ENCODE results near the gene DNMT1. TPM values are rescaled to one million over a fixed set of nuclear protein-coding genes. Genes with fewer than 3 reads are reported as not detected.

The DNMT1 gene
- total RNA-seq, 1 experiment from 2014 or later: 259 TPM

GRCh38 chr19:10104665-10105508, 89.9 kb downstream of the DNMT1 start:
- H3F3A ChIP-seq (ENCODE audit: low read length, unreplicated experiment): peaks cover 4% of the 10 kb centered on the region
- peaks cover 27% of the 10 kb centered on the region for H3K36me3 ChIP-seq (ENCODE audit: low read depth, low read length)
- no peak overlapping the region for H3K4me3 ChIP-seq (ENCODE audit: low read length)
- H4K20me1 ChIP-seq (ENCODE audit: low read length): 0 out of 2 replicates have a peak, but pooled peaks cover 9% of the 10 kb centered on the region
- TF ChIP-seq EZH2phosphoT487 (IDR thresholded peaks at IDR 0.05; ENCODE audit: borderline replicate concordance, low read length) (no peak), EZH2 (IDR thresholded peaks at IDR 0.05; ENCODE audit: low read length, unreplicated experiment) (no peak), CTCF (conservative IDR thresholded peaks at IDR 0.05; ENCODE audit: low read depth, low read length) (no peak)
- no TSS peak for BruUV-seq (replicated peaks)
- no peak for DNase-seq
- no peak overlapping the region for H3K9ac ChIP-seq (ENCODE audit: low read length)
- no peaks in the 10 kb centered on the region for H3K27me3 ChIP-seq (ENCODE audit: low read length)
- peaks cover 12% of the 10 kb centered on the region for H3K4me1 ChIP-seq (ENCODE audit: insufficient read depth, low read length)
- CTCF ChIA-PET: no interaction called here
- no peaks in the 10 kb centered on the region for H3K9me2 ChIP-seq (replicated peaks; ENCODE audit: low read length)
- H3K4me2 ChIP-seq (ENCODE audit: low read length): no peak overlapping the region
- no peaks in the 10 kb centered on the region for H3K9me3 ChIP-seq (ENCODE audit: low read length)
- H2AFZ ChIP-seq (ENCODE audit: low read length): no peak overlapping the region
- peaks cover 40% of the 10 kb centered on the region for H3K79me2 ChIP-seq (ENCODE audit: low read length)
- no peak overlapping the region for H3K27ac ChIP-seq (ENCODE audit: low read length)
- POLR2A ChIA-PET (ENCODE audit: unreplicated experiment): no interaction called here
- intact Hi-C loops (cut with micrococcal nuclease): no loop called here
- no peak for ATAC-seq

GRCh38 chr19:10104130-10104513, 90.6 kb downstream of the DNMT1 start:
- Histone ChIP-seq H3K9ac (ENCODE audit: low read length) (no peak overlapping the region), H3K9me2 (replicated peaks; ENCODE audit: low read length) (no peaks in the 10 kb centered on the region), H3K4me2 (ENCODE audit: low read length) (no peak overlapping the region), H3K9me3 (ENCODE audit: low read length) (no peaks in the 10 kb centered on the region), H4K20me1 (ENCODE audit: low read length) (0 out of 2 replicates have a peak, but pooled peaks cover 9% of the 10 kb centered on the region), H3K4me1 (ENCODE audit: insufficient read depth, low read length) (peaks cover 12% of the 10 kb centered on the region), H3K79me2 (ENCODE audit: low read length) (peaks cover 32% of the 10 kb centered on the region), H3K27ac (ENCODE audit: low read length) (no peak overlapping the region), H3F3A (ENCODE audit: low read length, unreplicated experiment) (peaks cover 4% of the 10 kb centered on the region), H3K36me3 (ENCODE audit: low read depth, low read length) (peaks cover 19% of the 10 kb centered on the region), H3K27me3 (ENCODE audit: low read length) (no peaks in the 10 kb centered on the region), H3K4me3 (ENCODE audit: low read length) (no peak overlapping the region), H2AFZ (ENCODE audit: low read length) (no peak overlapping the region)
- POLR2A ChIA-PET (ENCODE audit: unreplicated experiment): interaction anchor here (0.6 kb wide), 1 partner anchor 15 kb away, joined by 5 read pairs; no protein-coding TSS in a partner anchor
- CTCF ChIA-PET: interaction anchor here (0.5 kb wide), 1 partner anchor 357 kb away, joined by 12 read pairs; no protein-coding TSS in a partner anchor
- intact Hi-C loops (cut with micrococcal nuclease): no loop called here
- no TSS peak for BruUV-seq (replicated peaks)
- no peak for ATAC-seq
- no peak for DNase-seq
- no peak for TF ChIP-seq EZH2phosphoT487 (IDR thresholded peaks at IDR 0.05; ENCODE audit: borderline replicate concordance, low read length)
- TF ChIP-seq CTCF (conservative IDR thresholded peaks at IDR 0.05; ENCODE audit: low read depth, low read length): no peak
- no peak for TF ChIP-seq EZH2 (IDR thresholded peaks at IDR 0.05; ENCODE audit: low read length, unreplicated experiment)

- Histone ChIP-seq H3K9ac (ENCODE audit: low read length) (no peak overlapping the region), H3K36me3 (ENCODE audit: low read depth, low read length) (peaks cover 8% of the 10 kb centered on the region), H3K9me2 (replicated peaks; ENCODE audit: low read length) (no peaks in the 10 kb centered on the region), H3K27me3 (ENCODE audit: low read length) (no peaks in the 10 kb centered on the region), H3F3A (ENCODE audit: low read length, unreplicated experiment) (no peaks in the 10 kb centered on the region), H2AFZ (ENCODE audit: low read length) (no peak overlapping the region), H3K4me1 (ENCODE audit: insufficient read depth, low read length) (peaks cover 7% of the 10 kb centered on the region), H3K27ac (ENCODE audit: low read length) (no peak overlapping the region), H3K79me2 (ENCODE audit: low read length) (peaks cover 20% of the 10 kb centered on the region), H3K4me3 (ENCODE audit: low read length) (no peak overlapping the region), H3K9me3 (ENCODE audit: low read length) (no peaks in the 10 kb centered on the region), H4K20me1 (ENCODE audit: low read length) (0 out of 2 replicates have a peak, but pooled peaks cover 2% of the 10 kb centered on the region), H3K4me2 (ENCODE audit: low read length) (no peak overlapping the region)
- TF ChIP-seq EZH2 (IDR thresholded peaks at IDR 0.05; ENCODE audit: low read length, unreplicated experiment) (no peak), CTCF (conservative IDR thresholded peaks at IDR 0.05; ENCODE audit: low read depth, low read length) (no peak), EZH2phosphoT487 (IDR thresholded peaks at IDR 0.05; ENCODE audit: borderline replicate concordance, low read length) (no peak)
- no TSS peak for BruUV-seq (replicated peaks)
- ATAC-seq: no peak
- no peak for DNase-seq
- POLR2A ChIA-PET (ENCODE audit: unreplicated experiment): no interaction called here
- intact Hi-C loops (cut with micrococcal nuclease): no loop called here
- CTCF ChIA-PET: no interaction called here
Observed at GRCh38 chr19:10102787-10103236, 91.9 kb downstream of the DNMT1 start.

All from PC-3 (cell line).